ENCODE measurements around the gene CLASRP.

CLASRP gene

GRCh38 chr19:45063851-45064801 is 25.3 kb downstream of the CLASRP start:
- DNase-seq, result no peak

DNA sequence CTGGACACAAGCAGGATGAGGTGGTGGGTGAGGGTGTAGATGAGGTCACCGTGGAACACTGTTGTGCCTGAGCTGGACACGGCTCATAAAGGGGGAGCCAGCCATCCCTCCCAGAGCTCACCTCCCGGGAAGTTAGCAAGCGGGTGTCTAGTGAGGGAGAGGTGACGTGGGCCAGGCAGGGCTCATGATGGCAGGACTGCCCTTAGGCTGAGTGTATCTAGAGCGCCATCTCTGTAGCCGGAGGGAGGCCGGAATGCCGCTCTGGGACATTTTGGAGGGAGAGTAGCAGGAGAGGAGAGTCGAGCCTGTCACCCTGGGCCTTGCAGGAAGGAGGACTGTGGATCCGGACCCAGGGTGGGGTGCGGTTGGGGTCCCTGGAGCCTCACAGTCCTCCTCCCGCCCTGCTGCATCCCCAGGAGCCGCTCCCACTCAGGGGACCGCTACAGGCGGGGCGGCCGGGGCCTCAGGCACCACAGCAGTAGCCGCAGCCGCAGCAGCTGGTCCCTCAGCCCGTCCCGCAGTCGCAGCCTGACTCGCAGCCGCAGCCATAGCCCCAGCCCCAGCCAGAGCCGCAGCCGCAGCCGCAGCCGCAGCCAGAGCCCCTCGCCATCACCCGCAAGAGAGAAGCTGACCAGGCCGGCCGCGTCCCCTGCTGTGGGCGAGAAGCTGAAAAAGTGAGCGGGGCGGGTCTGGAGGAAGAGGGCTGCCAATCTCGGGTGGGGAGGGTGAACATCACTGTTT is 28.2 kb downstream of the CLASRP start:
- DNase-seq, result no peak

GRCh38 chr19:45068041-45068440 is 29.2 kb downstream of the CLASRP start:
- DNase-seq, result no peak

DNA sequence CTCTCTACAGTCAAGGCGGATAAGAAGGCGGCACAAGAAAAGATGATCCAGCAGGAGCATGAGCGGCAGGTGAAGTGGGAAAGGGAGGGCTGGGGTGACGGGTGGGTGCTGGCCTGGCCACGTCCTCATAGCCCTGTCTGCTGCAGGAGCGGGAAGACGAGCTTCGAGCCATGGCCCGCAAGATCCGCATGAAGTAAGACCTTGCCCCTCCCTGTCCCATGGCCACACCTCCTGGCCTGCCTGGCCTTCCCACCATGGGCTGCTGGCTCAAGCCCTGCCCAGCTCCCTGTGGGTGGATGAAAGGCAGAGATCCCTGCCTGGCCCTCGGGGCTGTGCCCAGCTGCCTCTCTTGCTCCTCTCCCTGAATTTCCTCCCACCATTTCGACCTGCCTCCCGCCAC is 30.2 kb downstream of the CLASRP start:
- DNase-seq, result no peak

GRCh38 chr19:45070214-45070613 is 31.4 kb downstream of the CLASRP start:
- DNase-seq, result no peak

DNA sequence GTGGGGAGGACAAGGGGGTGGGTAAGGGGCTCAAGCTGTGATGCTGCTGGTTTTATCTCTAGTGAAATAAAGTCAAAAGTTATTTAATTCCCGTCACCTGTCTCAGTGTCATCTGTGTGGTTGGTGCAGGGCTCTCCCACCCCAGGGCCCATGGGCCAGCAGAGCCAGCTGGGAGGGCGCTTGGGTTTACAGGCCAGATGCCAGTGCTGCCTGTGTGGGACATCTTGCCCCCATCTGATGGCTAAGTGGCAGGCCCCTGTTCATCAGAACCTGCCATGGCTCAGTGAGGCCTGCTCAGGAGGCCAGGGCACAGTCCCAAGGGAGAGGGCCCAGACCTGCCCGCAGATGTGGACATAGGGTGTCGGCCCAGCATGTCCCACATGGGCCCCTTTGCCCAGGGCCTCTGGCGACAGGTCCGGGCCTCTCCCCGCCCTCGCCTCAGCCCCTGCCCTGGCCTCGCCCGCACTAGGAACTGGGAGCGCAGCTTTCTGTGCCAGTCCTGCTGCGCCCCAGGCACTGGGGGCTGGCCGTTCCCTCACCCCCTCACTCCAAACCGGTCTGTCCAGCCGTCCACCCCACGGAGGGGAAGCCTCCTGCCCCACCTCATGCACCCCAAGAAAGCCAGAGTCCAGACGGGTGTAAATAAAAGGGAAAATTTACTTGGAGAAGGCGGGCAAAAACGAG is 32.2 kb downstream of the CLASRP start:
- no peak for DNase-seq

DNA sequence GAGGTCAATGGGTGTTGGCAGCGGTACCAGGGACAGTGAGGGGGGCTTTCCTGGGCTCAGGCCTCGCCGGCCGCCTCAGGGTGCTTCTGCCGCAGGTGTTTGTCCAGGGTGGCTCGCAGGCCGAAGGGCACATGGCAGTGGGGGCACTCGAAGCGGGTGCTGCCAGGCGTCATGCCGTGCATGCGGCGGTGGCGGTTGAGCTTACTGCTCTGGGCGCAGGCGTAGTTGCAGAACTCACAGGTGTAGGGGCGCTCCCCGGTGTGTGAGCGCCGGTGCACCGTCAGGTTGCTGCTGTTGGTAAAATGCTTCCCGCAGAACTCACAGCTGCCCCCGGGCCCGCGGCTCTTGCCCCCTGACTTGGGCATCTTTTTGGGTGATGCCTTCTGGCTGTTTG is 32.7 kb downstream of the CLASRP start:
- DNase-seq, result no peak

DNA sequence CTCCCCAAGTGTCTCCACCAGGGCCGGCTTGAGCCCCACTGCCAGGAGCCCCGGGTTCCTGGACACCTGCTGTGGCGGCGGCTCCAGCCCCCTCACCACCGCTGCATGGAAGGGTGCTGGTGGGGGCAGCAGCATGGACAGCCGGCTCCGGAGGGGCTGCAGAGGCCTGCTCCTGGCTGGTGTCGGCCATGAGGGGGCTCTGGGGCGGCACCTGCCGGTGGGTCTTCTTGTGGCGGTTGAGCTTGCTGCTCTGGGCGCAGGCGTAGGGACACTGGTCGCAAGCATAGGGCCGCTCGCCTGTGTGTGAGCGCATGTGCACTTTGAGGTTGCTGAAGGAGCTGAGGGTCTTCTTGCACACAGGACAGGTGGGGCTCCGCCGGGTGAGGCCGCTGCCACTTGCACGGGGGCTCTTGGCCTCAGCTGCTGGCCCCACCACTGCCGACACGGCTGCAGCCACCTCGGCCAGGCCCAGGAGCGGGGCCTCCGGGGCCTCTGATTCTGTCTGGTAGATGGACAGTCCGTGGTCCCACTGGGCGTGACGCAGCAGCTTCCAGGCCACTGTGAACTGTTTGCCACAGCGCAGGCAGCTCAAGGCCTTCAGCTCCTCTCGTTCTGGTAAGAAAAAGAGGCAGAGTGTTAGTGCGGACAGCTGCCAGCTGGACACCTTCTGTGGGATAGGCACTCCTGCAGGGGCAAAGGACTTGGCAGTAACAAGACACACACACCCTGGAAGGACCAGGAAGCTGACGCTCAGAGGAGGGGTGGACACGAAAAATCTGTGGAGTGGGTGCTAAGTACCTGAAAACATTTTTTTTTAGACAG is 33.3 kb downstream of the CLASRP start:
- no peak for DNase-seq

GRCh38 chr19:45074744-45075300 is 36.0 kb downstream of the CLASRP start:
- no peak for DNase-seq

DNA sequence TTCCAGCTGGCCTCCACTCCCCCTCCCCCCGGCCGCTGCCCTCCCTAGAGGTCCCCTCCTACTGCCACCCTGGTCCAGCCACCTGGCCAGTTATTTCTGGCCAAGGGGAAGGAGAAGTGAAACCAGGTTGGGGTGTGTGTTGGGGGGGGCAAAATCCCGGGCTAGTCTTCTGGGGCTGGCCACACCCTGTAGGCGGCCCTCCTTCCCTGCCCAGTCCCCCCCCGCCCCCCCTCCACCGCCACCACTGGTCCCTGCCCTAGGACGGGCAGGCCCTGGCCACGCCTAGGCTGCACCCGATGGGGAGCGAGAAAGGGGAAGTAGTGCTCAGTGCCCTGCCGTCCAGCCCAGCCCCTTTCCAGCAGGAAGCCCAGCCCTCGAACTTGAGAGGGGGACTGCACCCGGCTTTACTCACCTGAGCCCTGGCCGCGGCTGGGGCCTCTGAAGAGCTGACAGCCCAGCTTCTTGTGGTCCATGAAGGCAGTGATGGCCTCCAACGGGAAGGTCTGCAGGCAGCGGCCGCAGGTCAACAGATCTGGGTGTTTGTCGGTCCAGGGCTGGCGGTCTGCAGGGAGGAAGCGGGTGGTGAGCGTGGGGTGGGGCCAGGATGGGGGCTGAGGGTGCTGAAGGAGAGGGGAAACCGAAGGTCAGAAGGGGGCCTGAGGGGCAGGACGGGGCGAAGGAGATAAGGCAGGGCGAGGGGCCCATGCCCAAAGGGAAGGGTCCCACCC is 36.6 kb downstream of the CLASRP start:
- peak in 1 of 2 experiments; percentile 3 for DNase-seq

DNA sequence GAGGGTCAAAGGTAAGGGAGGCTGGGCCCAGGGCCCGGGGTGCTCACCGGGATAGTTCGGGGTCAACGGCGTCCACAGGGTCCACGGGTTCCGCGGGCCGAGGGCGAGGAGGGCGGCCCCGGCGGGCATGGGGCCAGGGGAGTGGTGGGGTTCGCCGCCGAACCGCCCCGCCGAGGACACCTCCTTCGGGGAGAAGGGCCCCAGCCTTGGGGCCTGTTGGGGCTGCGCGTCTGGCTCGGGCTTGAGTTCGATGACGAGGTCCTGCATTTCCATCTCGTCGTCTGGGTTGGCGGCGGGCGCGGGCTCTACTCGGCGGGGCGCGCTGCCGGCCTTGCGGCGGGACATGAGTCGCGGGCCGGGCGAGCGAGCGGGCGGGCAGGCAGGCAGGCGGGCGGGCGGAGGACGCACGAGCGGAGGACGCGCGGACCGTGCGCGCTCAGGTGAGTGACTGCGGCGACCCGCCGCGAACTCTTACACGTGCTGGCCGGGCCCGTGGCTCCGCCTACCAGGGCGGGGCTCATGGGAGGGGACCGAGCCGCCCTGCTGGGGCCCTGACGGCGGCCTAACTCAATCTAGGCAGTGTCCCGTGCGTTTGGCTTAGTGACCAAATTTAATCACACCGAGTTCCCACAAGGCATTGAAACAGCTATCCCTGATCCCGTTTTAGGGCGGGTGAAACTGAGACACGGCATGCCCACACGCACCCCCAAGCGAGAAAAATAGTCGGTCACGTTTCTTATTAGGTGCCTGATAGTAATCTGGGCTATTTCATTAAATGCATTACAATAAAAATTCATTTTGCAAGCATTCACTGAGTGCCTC is 37.4 kb downstream of the CLASRP start, which contains the start of gene ZNF296:
TSS of gene ZNF296 (minus strand) at position 450 of the 822 bp plus-strand sequence. CDS start at position 345, 105 bp downstream.
- peak in 1 of 2 experiments; percentile 13 for DNase-seq

- no peak for DNase-seq
Measured at GRCh38 chr19:45076851-45077730, 38.2 kb downstream of the CLASRP start.

DNA sequence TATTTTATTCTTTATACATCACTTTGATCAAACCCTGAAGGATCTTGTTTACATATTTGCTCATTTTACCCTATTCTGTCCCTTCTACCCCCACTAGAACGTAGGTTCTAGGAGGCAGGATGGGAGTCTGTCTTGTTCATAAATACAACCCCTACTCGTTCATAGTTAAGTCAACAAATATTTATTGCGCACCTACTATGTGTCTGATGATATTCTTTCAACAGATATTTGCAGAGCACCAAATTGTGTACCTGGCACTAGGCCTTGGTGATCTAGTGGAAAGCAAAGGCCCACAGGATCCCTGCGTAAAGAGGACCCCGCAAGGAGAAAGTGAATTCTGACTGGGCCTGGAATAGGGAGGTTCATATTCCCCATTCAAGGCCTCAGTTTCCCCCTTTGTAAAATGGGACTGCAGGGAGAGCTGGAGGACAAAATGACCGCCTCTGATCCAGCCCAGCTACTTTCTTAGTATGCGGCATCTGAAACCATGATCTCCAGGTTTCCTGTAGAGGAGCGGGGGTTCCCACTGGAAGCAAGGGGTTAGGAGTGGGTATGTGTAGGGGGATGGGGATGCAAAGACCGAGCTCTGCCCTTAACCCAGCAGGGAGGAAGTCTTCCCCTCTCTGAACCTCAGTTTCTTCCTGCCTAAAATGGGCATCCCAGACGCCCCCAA is 39.7 kb downstream of the CLASRP start:
- DNase-seq, result no peak

DNA sequence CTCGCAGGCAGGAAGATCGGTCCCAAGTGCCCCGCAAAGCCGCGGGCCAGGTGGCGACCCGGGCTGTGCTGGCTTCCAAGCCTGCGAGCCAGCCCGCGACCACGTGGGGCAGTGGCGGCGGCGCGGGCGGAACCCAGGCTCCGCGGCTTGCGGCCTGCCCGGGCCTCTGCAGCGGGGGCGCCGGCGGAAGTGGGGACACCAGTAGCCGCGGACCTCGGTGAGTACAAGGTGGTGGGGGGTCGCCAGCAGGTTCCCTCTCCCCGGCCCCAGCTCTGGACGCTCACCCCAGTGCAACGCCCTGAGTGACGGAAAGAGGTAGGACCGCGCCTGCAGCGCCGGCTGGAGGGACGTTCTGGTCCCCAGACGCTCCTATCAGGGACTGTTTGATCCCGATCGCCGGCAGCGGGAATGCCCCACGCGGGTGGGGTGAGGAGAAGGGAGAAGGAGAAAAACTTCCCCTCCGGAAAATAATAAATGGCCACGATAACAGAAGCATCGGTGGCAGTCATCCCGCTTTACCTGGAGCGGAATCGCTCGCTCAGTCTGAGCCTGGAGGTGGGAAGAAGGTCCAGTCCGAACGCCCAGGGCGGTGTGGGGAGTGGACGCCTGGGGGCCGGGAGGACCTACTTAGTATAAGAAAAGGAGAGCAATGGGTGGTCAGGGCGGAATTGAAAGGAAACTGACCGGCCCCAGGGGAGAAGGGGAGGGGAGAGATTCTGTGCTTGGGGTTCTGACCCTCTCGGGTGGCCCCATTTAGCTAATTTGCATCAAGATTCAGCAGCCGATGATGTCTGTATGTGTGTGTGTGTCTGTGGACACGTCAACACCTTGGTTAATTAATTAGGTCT is 40.4 kb downstream of the CLASRP start, which contains the start of gene GEMIN7:
TSS of gene GEMIN7 (plus strand) at position 198 of the 848 bp plus-strand sequence. CDS start 10,855 bp downstream, outside the sequence.
- no peak for DNase-seq

DNA sequence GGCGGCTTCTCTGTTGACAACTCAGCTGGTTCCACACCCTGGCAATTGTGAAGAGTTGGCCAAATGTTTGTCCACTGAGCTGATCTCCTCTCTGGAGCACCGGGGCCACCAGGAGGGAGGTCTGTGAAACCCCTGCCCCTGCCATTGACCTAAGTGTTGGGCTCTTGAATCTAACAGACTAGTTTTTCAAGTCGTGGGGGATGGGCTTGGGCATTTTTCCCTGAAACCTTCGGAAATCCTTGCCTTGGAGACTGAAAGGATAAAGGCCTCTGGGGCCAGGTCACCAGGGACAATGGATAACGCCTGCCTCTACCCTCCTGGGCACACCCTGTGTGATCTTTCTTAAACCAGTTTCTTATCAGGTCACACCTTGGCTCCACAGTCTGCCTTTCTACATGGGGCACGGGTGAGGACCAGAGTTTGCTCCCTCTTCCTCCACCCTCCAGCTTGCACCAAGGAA is 41.1 kb downstream of the CLASRP start:
- DNase-seq, result no peak

- no peak for DNase-seq
Measured at GRCh38 chr19:45082170-45082569, 43.3 kb downstream of the CLASRP start.

GRCh38 chr19:45086480-45086879 is 47.6 kb downstream of the CLASRP start:
- no peak for DNase-seq

Measured in cerebellar nuclear complex (tissue), 1 donor.